ENCODE measurements around the gene KLHL29.

The KLHL29 gene

GRCh38 chr2:23689131-23689700 is 304.2 kb downstream of the KLHL29 start:
- no peak for DNase-seq

GRCh38 chr2:23689891-23690290 is 304.9 kb downstream of the KLHL29 start:
- no peak for DNase-seq

GRCh38 chr2:23690421-23691105 is 305.6 kb downstream of the KLHL29 start:
- no peak for DNase-seq

- no peak for DNase-seq
These were observed 306.1 kb downstream of the KLHL29 start for GRCh38 chr2:23691106-23691470.

- no peak for DNase-seq
These were observed 306.6 kb downstream of the KLHL29 start for GRCh38 chr2:23691565-23691964.

GRCh38 chr2:23692263-23692662 is 307.3 kb downstream of the KLHL29 start:
- DNase-seq, result no peak

- DNase-seq, result no peak
These were observed 308.0 kb downstream of the KLHL29 start for GRCh38 chr2:23692851-23693605.

GRCh38 chr2:23693606-23693951 is 308.6 kb downstream of the KLHL29 start:
- DNase-seq, result no peak

GRCh38 chr2:23694058-23695045 is 309.4 kb downstream of the KLHL29 start:
- no peak for DNase-seq

- no peak for DNase-seq
These were observed 310.4 kb downstream of the KLHL29 start for GRCh38 chr2:23695214-23695889.

- DNase-seq, result no peak
These were observed 311.1 kb downstream of the KLHL29 start for GRCh38 chr2:23695890-23696751.

GRCh38 chr2:23696752-23697045 is 311.7 kb downstream of the KLHL29 start:
- DNase-seq, result no peak

GRCh38 chr2:23697256-23698075 is 312.5 kb downstream of the KLHL29 start:
- no peak for DNase-seq

- DNase-seq, result no peak
These were observed 313.2 kb downstream of the KLHL29 start for GRCh38 chr2:23698116-23698693.

- no peak for DNase-seq
These were observed 314.0 kb downstream of the KLHL29 start for GRCh38 chr2:23698721-23699579.

- no peak for DNase-seq
These were observed 314.6 kb downstream of the KLHL29 start for GRCh38 chr2:23699580-23699925.

- DNase-seq, result no peak
These were observed 315.6 kb downstream of the KLHL29 start for GRCh38 chr2:23700627-23701026.

- no peak for DNase-seq
These were observed 318.1 kb downstream of the KLHL29 start for GRCh38 chr2:23703037-23703582.

Data from central memory CD4-positive, alpha-beta T cell (primary cell).